C4-2B (cell line): ENCODE measurements around the gene WNT9B.

Experiments
- H3K27ac ChIP-seq: fragments of 450-650 bp; 2 replicates; pipeline ENCODE4 v1.5.1; 2017
- ZFX ChIP-seq: fragments of 450-650 bp; IDR thresholded peaks from 2 replicates; pipeline ENCODE4 v1.6.1; 2017
- TF ChIP-seq, protein P1 (sequence below): fragments of 450-650 bp; conservative IDR thresholded peaks from 2 replicates; pipeline ENCODE4 v1.5.1; 2017; ENCODE audit warnings: mild to moderate bottlenecking

The WNT9B gene

DNA sequence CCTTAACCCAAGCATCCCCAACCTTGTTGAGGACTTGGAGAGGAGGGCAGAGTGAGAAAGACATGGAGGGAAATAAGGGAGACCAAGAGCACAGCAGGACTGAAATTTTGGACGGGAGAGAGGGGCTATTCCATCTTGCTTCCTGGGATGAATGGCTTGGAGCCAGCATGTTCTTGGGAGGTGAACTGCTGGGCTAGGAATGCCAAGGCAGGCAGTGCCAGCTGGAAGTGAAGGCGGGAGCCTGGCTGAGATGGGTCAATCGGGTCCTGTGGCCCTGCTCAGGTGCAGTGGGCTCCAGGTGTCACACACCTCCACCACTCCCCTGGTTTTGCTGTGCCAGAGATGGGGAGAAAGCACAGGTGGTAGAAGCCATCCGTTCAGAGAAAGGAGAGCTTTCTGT, 25.5 kb downstream of the WNT9B start:
- H3K27ac ChIP-seq = peak overlapping the region; percentile 34
- TF ChIP-seq ZFX = no peak
- TF ChIP-seq, protein P1, sequence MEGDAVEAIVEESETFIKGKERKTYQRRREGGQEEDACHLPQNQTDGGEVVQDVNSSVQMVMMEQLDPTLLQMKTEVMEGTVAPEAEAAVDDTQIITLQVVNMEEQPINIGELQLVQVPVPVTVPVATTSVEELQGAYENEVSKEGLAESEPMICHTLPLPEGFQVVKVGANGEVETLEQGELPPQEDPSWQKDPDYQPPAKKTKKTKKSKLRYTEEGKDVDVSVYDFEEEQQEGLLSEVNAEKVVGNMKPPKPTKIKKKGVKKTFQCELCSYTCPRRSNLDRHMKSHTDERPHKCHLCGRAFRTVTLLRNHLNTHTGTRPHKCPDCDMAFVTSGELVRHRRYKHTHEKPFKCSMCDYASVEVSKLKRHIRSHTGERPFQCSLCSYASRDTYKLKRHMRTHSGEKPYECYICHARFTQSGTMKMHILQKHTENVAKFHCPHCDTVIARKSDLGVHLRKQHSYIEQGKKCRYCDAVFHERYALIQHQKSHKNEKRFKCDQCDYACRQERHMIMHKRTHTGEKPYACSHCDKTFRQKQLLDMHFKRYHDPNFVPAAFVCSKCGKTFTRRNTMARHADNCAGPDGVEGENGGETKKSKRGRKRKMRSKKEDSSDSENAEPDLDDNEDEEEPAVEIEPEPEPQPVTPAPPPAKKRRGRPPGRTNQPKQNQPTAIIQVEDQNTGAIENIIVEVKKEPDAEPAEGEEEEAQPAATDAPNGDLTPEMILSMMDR = no peak

DNA sequence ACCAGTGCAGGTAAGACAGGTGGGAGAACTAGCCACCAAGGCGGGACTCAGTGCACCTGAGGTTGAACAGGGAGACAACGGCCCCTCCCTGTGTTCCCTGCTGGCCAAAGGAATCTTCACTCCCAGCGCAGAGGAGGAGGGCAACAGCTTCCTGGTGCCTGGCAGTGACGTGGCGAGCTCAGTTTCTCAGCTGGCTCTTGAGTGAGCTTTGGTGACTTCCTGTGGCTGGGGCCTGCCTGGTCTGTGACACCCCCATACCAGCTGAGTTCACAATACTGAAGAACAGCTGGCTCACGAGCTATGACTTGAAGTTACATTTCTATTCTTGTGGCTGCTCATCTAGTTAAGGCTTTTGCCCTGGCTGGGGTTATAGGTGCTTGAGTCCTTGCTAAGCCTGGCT, 26.1 kb downstream of the WNT9B start:
- H3K27ac ChIP-seq = peak overlapping the region; percentile 34; the same call in 1 of the 2 replicates
- TF ChIP-seq, protein P1 = no peak
- TF ChIP-seq ZFX = no peak

DNA sequence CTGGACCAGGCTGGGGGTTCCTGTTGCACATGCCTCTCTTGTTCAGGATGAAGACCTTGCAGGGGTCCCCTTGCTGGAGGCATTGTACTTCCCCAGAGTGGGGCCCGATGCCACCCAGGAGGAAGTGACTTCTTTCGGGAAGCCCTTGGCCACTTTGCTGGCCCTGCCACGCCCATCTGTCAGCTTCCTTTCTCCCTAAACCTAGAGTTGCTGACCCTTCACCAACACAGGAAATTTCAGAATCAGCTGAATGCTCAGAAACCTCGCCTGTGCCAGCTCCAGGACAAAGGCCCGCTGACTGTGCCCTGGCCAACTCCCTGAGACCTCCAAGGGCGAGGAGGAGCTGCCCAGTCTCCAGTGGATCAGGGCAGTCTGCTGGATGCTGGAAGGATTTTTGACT, 26.7 kb downstream of the WNT9B start:
- TF ChIP-seq, protein P1 = no peak
- TF ChIP-seq ZFX = no peak
- no peak overlapping the region for H3K27ac ChIP-seq

DNA sequence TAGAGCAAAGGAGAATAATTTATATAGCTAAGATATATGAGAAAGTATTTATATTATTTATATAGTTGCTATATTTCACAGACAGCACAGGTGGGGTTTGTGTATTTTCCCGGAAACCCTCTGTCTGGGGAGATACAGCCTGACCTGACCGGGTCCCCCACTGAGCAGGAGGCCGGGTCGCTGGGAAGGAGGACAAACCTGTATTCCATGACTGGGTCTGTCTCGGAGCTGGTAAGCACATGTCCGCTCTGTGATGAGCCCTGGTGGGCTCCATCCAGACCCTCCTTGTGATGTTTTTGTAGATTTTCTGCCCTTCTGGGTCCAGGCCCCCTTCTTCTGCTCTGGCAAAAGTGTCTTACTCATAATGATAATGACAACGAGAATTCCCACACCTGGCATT, 27.7 kb downstream of the WNT9B start:
- H3K27ac ChIP-seq = no peak overlapping the region
- TF ChIP-seq, protein P1 = no peak
- no peak for TF ChIP-seq ZFX

DNA sequence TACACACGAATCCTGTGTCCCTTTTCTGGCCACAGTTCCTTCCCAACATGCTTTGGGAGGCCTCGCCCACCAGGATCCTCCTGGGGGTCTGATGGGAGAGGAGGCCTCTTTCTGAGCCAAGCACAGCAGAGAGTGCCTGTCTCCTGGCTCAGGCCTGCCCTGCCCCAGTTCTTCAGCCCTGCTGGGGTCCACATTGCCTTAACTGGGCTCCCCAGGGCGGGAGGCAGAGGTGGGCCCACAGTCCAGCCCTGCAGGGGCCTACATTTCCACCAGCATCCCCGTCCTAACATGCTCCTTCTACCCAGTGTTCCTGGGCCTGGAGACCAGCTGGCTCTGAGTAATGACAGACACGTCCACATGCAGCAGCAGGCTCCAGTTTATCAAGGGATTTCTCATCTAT, 29.6 kb downstream of the WNT9B start:
- TF ChIP-seq, protein P1 = no peak
- TF ChIP-seq ZFX = no peak
- no peak overlapping the region for H3K27ac ChIP-seq

DNA sequence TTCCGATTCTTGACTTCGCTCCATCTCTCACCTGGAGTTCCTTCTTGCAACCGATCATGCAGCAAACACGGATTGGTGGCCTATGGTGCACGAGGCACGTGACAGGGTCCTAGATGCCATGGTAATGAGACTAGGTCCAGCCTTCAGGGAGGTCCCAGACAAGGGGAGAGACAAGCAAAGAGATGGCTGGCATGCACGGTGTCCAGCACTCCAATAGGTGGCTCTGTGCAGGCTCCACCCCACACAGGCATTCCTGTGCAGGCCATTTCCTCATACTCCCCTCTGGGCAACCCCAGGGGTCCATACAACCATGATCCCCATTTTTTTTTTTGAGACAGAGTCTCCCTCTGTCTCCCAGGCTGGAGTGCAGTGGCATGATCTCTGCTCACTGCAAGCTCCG, 31.3 kb downstream of the WNT9B start:
- TF ChIP-seq, protein P1 = no peak
- no peak for TF ChIP-seq ZFX
- H3K27ac ChIP-seq = no peak overlapping the region

DNA sequence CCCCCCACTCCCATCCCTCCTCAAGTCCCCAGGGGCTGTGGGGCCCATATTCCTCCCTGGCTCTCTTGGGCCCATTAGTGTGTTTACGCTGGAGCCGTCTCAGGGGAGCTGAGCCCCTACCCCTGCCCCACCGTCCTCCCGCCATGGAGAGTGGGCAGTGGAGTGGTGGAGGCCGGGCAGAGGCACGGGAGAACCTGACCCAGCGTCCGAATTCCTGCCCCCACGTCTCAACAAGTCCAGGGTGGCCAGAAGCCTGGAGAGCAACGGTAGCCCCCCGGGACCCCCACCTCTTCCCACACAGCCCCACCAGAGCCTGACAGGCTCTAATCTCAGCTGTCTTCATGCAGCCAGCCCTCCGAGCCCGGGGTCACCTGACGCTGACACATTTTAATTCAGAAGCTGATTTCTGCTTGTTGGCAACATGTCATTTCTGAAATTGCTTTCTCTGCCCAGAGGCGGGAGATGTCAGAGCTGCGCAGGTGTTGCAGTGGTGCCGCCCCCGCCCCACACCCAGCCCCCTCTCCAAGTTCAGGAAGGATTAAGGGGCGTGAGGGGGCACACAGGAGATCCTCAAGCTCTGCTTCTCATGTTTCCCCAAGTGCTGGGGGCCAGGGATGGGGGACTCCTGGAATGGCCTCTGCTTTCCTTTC, 32.6 kb downstream of the WNT9B start:
- TF ChIP-seq ZFX = no peak
- no peak overlapping the region for H3K27ac ChIP-seq

DNA sequence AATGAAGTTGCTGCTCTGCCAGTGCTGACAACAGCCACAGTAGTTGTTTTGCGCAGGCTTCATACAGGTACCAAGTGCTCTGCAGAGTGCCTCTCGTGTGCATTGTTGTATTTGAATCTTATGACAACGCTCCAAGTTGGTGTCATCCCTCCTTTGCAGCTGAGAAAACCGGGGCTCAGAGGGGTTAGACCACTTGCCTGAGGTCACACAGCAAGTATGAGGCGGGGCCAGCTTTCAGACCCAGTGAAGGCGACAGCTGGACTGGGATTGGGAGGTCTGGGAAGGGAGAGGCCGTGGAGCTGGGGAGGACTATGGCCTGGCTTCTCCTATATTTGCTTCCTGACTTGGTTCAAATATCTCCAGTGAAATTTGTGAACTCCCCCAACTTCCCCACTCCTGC, 33.2 kb downstream of the WNT9B start:
- H3K27ac ChIP-seq = no peak overlapping the region
- TF ChIP-seq ZFX = no peak
- TF ChIP-seq, protein P1 = no peak
